Kasumi-1 (cell line): ENCODE results near the gene TMEM107.
A peak's percentile ranks its signal among the peaks of the same experiment; 100 is the strongest.

Experiments used
- DNase-seq, 2 experiments: peaks; one replicate each; lab custom pipeline; 2025; lab: John Stamatoyannopoulos, UW

The TMEM107 gene

DNA sequence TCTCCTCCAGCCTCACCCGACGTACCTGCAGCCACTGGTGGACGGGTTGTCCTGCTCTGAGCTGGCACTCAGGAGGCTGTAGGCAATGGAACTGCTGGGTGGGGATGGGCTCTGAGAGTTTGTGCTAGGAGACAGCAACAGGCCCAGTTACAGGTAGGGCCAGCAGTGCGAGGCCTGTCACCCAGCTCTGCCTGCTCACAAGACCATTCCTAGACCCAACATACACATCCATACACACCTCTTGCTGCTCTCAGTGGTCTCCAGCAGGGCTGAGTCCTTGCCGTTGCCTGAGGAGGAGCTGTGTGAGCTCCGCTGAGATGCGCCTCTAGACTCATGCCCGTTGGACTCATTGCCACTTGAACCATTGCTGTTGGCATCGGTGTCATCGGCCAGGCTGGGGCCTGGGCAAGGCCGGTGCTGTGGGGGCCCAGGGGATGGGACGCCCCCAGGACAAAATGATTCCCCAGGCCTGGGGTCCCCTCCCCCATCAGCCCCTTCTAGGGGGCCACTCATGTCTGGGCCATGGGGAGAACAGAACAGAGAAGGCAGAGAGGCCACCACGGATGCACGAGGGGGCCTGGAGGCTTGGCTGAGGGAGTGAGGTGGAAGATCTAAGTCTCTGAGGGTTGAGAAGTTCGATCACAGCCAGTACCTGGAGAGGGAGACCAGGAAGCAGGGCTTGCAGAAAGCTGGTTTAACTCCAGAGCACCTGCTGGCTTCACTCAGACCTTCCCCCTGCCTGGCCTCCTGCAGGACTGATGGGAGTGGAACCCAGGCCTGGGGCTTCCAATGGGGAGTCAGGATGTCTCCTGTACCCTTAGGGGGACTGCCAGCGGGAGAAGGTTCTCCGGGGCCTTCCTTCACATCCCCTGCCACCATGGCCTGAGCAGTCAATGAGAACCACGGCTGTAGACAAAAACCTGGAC, 25.7 kb downstream of the TMEM107 start:
- DNase-seq, result no peak

- DNase-seq, result no peak
Observed at GRCh38 chr17:8149419-8150193, 26.6 kb downstream of the TMEM107 start.

GRCh38 chr17:8148560-8148959, 27.6 kb downstream of the TMEM107 start:
- no peak for DNase-seq

DNA sequence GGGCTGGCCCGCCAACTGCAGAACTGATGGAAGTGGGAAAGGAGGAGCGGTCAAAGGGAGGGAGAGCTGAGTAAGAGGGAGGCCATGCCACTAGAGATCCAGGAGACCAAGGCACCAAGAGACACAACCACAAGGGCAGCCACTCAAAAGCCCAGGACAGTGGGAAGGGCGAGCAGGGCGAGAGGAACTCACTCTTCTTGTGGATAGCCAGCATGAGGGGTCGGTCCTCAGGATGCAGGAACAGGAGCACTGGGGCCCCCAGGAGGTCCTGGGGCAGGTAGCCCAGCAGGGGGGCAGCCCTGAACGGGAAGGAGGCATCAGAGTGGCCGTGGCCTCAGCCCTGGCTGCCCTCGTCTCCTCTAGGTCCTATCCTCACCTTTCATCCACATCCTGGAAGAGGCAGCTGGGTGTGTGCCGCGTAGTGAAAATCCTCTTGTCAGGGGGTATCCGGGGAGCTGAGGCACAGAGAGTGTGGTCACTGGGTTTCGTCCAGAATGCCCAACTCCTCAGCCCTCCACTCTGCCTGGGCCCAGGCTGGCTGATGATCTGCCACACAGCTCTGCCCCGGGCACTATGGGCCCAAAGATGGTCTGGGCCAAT, 28.3 kb downstream of the TMEM107 start:
- no peak for DNase-seq

DNA sequence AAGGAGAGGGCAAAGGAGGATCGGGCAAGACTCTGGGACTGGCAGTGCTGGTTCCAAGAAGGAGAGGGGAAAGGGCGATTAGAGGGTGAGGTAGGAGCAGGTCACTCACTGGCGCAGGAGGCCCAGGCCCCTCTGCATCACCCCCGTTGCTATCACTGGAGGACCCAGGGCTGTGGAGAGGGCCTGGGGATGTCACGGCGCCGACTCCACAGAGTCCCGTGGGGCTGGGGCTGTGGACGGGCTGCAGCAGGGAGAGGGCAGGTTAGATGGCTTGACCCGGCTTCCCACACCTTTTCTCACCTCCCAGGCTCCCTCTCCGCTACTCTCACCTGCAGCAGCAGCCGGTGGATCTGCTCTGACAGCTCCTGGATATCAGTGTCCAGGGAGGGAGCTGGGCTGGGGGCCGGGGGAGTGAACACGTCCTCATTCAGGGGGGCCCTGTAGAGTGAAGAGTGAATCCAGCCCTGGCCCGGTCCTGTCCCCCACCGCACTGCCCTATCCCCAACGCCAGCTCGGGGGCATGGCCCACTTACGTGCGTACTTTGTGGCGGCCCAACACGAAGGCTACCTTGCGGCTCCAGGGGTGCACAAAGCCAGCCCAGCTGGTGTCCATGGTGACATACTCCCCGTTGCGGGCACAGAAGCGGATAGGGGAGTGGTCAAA, 28.9 kb downstream of the TMEM107 start:
- DNase-seq, result no peak

GRCh38 chr17:8146381-8147140, 29.6 kb downstream of the TMEM107 start:
- no peak for DNase-seq

- DNase-seq, result no peak
Observed at GRCh38 chr17:8145811-8146210, 30.4 kb downstream of the TMEM107 start.

- DNase-seq, result no peak
Observed at GRCh38 chr17:8144401-8145231, 31.6 kb downstream of the TMEM107 start.

DNA sequence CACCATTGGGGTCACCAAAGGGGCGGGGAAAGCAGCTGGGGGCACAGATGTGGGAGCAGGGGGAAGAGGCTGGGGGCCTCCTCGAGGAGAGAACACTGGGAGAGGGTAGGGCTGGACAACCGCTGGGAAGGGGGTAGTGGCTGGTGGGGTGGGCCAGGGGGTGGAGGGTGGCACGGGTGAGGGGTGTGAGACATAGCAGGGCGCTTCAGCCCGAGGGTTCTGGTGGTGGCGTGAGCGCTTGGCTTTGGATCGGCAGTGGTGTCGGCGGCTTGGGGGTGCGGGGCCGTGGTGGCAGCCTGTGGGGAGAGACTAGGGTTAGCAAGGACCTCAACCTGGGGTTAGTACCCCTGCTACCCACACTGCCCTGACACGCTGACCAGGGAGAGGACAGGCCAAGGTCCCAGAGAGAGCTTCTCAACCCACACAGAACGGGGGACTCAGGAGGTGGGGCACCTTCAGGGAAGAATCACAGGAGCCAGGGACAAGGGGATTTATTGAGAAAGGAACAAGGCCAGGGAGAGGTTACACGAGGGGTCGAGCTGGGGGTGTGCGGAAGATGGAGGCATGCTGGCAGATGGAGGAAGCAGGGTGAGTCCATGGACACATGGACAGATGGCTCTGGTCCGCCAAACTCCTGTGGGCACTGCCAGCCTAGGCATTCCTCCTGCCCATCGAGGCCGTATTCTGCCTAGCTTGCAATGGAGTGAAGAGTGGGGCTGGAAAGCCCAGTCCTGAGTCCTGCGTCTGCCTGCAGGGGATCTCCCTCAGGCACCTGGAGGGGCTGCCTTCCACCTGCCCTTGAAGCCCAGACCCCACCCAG, 32.4 kb downstream of the TMEM107 start:
- no peak for DNase-seq

- no peak for DNase-seq
Observed at GRCh38 chr17:8142887-8143580, 33.1 kb downstream of the TMEM107 start.

- no peak for DNase-seq
Observed at GRCh38 chr17:8142158-8142886, 33.9 kb downstream of the TMEM107 start.

DNA sequence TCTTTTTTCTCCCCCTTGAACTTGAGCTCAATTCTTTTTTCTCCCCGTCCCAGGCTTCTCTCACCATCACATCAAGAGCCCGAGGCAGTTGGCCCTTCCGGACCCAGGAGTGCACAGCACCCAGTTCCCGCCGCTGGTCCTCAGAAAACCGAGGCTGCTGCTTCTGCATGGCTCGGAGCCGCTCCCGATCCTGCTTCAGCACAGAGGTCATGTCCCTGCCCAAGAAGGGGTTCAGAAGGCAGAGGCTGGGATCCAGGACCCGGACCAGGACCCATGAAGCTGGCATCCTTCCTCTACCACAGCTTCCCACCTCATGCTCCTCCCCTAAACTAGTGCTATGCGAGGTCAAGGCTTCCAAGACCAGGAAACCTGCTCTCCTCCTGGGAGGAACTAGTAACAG, 34.4 kb downstream of the TMEM107 start:
- DNase-seq, result no peak

DNA sequence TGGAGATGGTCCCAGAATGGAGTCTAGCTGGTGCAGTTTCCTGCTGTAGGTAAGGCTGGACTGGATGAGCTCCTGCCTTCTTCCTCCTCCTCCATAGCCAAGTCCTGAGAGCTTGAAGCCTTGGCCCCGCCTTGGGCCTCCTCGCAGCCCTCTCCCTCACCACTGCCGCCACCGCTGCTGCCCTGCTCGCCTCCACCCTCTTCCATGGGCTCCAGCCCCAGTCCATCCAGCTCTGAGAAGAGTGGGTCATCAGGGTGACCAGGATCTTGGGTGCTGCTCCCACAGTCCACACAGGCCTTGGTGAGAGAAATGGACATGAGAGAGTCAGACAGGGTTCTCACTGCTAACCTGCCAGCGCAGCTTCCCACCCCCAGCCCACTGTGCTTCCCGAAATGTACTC, 35.1 kb downstream of the TMEM107 start:
- DNase-seq, result no peak

GRCh38 chr17:8140065-8141029, 35.8 kb downstream of the TMEM107 start:
- no peak for DNase-seq

DNA sequence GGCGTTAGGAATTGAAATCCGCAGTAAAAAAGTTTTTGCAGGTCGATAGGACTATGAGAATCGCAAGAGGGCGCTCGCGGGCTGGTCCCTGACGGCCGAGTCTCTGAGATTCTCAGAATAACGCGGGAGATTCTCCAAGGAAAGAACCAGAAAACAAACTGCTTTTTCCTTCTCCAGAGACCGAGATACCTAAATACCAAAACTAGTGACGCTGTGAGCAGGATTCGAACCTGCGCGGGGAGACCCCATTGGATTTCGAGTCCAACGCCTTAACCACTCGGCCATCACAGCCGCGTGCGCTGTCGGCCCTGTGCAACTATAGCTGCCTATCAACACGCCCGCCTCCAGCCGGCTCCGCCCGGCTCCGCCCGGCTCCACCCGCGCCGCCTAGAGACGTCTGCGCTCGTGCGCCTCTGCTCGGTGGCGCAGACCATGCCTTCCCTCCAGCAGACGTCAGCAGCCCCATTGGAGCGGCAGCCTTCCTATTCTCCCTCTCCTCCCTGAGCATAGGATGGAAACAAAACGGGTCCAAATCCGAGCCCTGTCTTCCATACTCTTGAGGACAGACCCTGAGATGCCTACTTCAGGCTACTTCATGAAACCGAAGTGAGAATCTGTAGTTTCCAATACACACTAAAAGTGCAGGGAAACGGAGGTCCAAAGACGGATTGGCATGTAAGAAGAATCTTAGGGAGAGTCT, 37.4 kb downstream of the TMEM107 start:
- peak; percentile 81 to 90 for DNase-seq

GRCh38 chr17:8138374-8138671, 37.9 kb downstream of the TMEM107 start:
- DNase-seq, result no peak
